HG03442 (cell line): ENCODE measurements around the gene RBM47.
"Not testable (repeated sequence)": the region's sequence is repeated elsewhere in the genome, so short reads cannot be mapped to it uniquely, and the experiment has no call there.

Experiments
- ATAC-seq: cut with Tn5 transposase; IDR thresholded peaks from one replicate; pipeline ENCODE4 v1.9.1; 2021; ENCODE audit warnings: mild to moderate bottlenecking, moderate library complexity; ENCODE audit not compliant: unreplicated experiment

The RBM47 gene

DNA sequence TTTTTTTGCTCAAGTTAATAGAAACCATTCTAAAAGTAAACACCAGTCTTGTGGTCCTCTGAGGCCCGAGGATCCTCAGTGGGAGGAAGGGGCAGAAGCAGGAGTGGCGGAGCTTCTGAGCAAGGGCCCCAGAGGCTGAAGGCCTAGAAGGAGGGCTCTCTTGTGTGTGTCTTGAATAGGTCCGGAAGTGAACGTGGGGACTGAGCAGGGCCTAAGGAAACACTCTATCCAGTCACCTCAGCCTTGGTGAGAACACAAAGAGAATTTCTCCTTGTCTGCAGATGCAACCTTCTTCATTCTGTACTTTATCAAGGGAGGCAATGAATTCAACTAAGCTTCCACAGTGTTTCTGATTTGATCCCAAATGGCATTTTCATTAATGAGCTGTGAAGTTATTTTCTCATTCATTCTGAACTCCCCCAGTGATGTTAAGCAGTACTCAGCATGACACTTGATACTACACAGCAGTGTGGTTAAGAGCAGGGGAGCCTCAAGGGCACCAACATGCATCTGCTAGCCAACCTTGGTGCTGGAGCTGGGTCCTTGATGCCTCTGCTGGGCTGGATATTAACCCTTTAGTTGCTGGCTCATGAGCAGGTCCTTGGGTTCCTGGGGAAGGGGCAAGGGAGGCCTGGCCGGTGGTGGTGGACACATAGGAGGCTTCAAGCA lies 64.7 kb downstream of the RBM47 start:
- no peak for ATAC-seq

DNA sequence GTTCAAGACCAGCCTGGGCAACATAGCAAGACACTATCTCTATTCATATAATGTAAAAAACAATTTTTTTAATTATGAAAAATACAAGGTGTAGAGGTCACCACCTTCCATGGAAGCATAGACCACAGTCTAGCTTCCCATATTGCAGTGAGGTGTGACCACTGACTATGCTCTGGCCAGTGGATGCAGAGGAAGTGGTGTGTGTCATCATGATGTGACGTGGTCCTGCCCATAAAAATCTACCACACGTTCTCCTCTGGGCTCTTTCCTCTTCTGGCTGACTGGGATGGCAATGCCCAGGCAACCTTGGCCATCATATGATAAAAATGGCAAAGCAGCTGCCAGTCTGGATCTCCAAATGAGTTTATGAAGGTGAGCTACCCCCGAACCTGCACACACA lies 65.7 kb downstream of the RBM47 start:
- no peak for ATAC-seq

DNA sequence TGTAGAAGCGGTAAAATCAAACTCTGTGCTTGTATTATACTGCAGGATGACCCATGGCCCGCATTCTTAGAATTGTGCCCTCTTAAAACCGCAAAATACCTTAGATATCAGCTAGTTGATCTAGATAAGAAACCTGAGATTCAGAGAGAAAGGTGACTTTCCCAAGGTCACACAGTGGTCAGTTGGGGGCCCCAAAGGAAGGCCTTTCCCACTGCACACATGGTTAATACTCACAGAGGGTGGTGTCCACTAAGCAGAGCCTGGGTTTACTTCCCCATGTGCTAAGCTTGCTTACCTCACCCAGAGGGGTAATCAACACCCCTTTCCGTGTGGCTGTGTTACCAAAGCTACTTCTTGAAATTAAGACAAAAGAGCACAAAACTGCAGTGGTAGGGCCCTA lies 66.3 kb downstream of the RBM47 start:
- no peak for ATAC-seq

DNA sequence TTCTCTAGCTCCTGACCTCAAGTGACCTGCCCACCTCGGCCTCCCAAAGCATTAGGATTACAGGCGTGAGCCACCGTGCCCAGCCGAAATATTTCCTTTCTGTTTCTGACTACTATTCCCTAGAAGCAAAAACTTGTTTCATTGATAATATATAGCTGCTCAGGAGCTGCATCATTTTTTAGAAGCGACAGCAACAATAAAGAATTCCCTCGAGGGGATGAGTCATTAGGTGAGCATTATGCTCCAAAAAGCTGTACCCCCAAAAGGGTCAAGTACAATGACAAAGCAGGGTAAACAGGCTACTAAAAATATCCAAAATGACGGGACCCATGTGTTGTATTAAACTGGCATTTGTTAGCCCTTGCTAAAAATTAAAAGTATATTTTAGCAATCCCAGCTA lies 67.0 kb downstream of the RBM47 start:
- ATAC-seq, result no peak

DNA sequence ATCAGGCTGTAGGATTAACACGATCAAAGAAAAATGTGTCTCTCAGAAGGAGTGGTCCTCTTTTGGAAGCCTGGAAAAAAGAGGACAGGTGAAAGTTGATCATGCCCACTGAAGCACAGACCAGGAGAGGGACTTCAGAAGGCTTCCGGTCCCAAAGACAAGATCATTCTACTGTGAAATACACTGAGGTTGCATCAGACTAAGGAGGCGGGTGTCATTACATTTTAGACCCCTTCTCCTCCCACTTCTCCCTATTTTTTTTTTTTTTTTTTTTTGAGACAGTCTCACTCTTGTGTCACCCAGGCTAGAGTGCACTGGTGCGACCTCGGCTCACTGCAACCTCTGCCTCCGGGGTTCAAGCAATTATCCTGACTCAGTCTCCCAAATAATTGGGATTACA lies 67.5 kb downstream of the RBM47 start:
- no peak for ATAC-seq

DNA sequence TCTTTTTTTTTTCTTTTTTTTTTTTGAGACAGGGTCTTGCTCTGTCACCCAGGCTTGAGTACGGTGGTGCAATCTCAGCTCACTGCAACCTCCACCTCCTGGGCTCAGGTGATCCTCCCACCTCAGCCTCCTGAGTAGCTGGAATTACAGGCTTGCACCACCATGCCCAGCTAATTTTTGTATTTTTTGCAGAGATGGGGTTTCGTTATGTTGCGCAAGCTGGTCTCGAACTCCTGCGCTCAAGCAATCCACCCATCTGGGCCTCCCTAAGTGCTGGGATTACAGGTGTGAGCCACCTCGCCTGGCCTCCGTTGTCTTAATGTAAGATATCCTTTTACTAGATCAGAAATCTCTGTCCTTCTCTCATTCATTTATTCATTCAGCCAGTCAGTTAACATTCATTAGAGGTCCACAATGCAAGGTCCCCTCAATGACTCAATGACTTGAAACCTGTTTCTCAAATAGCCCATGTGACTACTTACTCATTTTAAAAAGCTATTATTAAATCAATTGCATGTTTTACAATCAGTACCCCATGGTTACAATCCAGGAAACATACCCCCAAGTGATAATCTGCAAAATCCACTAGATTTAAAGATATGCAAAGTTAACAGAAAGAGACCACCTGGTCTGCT lies 68.0 kb downstream of the RBM47 start:
- not testable (repeated sequence) for ATAC-seq

DNA sequence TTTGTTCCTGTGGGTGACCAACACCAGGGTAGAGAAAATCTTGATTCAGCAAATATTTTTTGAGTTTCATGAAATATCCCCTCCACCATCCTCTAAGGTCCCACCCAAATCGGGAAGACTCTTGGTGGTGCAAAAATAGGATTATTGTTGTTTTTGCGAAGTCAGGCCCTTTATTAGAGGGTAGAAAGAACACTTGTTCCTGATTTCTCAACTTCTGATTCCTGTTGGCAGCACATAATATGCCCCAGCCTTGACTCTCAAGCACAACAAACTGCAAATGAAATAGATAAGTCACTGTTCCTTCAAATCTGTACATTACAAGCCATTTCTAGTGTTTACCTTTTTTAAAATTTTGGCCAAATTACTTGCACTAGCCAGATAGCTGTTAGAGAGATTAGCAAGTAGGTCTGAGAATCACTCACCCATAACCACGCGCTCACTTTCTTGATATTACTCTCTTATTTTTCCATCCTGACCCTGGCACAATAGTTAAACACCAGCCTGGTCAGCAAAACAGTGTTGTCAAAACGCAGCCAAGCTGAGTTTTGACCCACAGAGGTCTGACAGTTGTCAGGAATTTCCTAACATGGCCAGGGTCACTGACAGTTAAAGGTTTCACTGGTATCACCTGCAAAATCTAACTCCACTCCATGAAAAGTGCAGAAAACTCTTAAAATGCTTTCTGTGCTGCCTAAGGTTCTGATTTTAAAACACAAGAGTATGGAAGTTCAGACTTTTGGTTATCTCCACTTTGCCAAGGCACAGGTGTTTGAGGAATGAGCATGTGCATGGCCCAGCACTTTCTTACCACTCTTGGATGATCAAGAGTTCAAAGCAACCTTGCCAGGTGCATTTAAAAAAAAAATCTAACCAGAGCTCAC lies 69.8 kb downstream of the RBM47 start:
- ATAC-seq, result peak; percentile 52

DNA sequence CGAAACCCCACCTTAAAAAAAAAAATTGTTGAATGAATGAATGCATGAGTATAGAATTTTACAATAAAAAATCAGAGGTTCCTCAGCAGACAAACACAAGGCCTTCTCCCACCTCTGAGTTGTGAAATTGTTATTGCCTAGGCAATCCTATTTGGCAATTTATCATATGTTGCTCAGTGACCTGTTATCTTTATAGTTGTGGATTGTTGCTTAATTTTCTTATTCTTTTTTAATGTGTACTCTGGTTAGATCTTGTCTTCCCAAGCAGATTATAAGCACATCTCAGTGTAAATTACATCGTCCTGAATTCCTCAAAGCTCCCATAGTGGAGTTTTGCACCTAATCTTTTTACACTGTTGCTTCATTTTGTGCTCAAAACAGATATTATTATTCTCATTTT lies 71.9 kb downstream of the RBM47 start:
- no peak for ATAC-seq

DNA sequence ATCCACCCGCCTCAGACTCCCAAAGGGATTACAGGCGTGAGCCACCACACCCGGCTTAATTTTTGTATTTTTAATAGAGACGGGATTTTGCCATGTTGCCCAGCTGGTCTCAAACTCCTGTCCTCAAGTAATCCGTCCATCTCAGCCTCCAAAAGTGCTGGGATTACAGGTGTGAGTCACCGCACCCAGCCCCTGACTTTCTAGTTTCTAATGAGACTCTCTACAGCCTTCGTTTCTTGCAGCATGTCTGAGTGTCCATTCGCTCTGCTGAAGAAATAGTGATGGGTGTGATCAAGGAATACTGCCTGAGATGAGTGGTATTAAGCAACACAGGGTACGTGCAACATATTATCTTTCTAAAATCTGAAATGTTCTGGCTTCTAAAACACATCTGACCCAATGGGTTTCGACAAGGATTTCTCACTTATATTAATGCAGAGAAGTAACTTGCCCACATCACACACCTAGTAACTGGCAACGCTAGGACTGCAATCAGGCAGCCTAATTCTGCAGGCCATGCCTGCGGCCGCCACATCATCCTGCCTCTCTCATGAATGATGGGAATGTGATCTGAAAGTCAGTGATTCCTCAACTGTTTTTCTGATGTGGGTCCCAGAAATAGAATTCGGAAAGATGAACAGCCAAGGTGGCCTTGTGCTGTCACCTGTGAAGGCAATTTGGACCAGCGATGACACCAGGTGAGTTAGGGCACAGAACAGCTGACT lies 74.3 kb downstream of the RBM47 start:
- no peak for ATAC-seq

DNA sequence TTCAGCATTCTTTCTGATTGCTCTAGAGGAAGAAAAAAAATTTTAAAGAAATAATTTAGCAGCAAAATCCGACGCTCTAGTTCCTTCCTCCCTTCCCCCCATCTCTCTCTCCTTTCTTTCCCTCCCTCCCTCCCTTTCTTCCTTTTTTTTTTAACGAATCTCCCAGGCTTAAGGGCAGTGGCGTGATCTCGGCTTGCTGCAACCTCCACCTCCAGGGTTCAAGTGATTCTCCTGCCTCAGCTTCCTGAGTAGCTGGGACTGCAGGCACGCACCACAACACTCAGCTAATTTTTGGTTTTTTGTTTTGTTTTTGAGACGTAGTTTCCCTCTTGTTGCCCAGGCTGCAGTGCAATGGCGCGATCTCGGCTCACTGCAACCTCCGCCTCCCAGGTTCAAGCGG lies 75.0 kb downstream of the RBM47 start:
- ATAC-seq, result not testable (repeated sequence)

DNA sequence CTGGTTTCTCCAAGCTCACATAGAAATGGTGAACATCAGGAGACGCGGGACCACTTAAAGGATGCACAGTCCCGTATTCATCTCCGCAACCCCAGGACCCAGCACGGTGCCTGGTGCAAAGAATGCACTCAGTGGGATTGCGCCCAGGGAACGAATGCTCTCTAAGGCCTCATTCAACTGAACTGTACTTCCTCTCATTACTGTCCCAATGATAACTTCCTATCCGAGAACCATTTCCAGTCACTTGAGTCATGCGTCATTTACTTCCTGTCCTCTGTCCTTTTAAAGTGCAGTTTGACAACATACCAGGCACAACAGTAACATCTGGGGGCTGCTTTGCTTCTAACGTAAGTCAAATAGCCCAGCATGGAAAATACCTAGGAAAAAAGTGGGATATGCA lies 75.7 kb downstream of the RBM47 start:
- ATAC-seq, result no peak

DNA sequence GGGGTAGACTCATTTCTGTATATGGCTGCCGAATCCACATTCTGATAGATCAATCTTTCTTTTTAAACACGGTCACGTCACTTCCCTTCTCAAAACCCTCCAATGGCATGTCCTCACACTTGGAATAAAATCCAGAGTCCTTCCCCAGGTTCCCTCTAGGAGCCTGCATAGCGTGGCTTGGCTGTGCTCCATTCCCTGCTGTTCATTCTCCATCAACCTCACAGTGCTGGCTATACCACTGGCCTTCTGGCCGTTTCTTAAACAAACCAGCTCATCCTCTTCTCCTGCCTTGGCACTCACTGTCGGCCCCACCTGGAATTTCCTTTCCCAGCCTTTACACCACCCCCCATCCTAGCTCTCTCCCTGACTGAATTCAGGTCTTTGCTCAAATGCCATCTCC lies 77.1 kb downstream of the RBM47 start:
- no peak for ATAC-seq

DNA sequence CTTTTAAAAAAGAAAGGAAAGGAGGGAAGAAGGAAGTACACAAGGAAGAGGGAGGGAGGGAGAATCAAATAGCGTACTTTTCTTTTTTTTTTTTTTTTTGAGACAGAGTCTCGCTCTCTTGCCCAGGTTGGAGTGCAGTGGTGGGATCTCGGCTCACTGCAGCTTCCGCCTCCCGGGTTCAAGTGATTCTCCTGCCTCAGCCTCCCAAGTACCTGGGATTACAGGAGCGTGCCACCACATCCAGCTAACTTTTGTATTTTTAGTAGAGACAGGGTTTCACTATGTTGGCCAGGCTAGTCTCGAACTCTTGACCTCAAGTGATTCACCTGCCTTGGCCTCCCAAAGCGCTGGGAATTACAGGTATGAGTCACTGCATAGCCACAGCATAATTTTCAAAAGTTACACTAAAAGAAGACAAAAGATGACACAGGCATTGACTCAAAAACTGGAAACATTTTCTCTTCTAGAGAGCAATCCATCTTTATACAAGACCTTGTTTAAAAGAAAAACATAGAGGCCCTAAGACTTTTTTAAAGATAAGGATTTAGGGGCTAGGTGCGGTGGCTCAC lies 78.0 kb downstream of the RBM47 start:
- not testable (repeated sequence) for ATAC-seq

DNA sequence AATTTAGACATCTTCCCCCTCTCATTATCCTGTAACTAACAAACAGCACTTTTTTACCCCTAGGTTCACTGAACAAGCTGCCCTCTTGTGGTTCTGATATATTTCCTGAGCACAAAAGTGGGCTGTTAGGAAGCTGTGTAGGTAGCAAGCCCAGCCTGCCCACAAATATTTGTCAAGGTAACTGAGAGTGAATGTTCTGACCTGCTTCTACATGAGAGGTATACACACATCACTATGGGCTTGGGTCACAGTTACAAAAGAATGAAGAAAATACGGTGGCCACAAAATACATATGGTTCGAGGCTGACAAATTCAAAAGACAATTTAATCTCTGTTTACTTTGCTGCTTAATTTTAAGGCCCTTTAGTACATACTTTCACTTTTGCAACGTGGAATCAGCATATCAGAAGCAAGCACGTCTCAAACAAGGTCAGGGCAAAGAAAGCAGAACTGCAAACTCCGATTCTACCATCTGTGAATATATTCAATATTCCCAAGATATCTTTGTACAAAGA lies 78.7 kb downstream of the RBM47 start:
- ATAC-seq, result peak; percentile 75

DNA sequence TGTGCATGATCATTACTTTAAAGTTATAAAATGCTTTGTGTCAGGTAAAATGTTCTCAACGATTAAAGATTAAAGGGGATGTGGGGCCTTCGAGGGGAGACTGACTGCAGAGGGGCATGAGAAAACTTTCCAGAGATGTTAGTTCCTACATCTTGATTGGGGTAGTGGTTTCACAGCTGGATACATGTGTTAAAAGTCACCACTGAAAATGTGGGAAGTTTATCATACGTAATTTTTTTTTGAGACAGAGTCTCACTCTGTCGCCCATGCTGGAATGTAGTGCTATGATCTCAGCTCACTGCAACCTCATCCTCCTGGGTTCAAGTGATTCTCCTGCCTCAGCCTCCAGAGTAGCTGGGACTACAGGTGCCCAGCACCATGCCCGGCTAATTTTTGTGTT lies 79.5 kb downstream of the RBM47 start:
- no peak for ATAC-seq

DNA sequence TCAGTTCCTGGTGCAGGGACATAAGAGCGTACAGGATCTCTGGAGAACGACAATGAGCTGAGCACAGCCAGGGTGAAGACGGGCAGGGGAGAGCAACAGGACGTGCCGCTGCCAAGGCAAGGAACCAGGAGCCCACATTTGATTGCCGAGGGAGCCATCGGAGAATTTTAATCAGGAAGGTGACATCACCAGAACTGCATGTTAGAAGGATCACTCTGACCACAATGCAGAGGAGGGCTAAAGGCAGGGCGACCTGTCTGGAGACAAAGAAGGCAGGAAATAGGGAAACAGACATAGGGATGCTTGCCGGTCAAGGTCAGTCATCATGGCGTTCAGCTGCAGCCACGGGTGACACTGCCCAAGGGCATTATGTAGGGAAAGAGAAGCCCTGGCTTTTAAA lies 81.4 kb downstream of the RBM47 start:
- no peak for ATAC-seq

DNA sequence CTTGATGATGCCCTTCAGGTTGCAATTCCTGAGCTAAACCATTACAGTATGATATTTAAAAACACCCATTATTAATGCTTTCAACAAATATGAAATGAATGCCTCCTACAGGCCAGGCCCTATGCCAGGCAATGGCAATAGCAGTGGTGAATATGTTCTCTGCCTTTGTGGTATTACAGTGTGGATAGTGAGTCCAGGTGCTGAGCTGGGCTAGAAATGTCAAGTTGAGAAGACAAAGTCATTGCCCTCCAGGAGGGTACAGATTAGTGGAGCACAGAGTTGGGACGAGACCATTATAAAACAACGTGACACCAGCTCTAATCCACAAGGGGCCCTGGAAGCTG lies 81.9 kb downstream of the RBM47 start:
- no peak for ATAC-seq

DNA sequence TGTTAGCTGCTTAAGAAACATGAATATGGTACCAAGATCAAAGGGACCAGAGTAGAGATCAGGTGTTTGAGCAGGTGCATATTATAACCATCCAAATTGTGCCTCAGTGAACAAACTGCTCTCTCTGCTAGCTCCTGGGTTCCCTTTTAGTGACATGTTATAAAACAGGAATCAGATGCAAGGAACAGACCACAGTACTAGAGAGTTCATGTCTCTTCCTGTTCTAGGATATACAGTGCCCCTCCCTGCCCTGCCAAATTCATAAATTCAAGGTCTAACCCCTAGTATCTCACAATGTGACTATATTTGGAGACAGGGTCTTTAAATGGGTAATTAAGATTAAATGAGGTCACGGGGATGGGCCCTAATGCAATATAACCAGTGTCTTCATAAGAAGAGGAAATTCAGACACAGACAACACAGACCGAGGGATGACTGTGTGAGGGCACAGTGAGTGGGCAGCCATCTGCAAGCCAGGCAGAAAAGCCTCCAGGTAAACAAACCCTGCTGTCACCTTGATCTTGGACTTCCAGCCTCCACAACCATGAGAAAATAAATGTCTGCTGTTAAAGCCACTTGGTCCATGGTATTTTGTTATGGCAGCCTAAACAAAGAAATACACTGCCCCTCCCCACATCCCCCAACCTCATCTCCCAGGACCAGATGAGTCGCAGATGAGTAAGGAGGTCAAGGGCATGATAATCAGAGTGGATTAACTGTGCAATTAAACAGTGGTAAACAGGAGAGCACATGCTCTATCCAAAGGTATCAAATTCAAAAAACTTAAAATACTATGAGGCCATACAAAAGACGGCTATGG lies 82.5 kb downstream of the RBM47 start:
- ATAC-seq, result no peak

DNA sequence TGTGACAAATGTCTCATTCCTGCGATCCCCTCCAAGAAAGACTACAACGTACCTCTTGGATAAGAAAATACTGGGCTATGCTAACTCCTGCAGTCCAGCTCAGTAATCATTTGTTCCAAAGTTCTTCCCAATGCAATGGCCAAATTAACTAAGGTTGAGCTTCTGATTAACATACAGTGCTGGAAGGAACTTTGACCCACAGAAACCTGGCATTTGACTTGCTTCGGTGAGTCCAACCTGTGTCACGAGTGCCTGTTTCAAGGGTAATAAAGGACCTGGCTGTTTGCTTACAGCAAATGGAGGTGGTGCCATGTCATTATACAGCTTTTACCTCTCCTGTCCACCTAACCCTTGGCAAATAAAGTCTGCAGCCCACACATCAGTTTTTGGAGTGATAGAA lies 83.2 kb downstream of the RBM47 start:
- no peak for ATAC-seq

DNA sequence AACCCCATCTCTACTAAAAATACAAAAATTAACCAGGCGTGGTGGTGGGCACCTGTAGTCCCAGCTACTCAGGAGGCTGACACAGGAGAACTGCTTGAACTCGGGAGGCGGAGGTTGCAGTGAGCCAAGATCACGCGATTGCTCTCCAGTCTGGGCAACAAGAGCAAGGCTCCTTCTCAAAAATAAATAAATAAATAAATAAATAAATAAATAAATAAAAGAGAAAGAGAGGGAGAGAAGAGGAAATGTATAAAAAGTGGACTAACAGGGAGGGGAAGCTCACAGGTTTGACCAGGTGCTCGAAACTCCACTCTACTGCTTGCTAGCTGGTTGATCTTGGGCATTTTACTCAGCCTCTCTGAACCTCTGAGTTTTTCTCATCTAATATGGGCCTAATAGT lies 84.2 kb downstream of the RBM47 start:
- not testable (repeated sequence) for ATAC-seq
